SH-SY5Y (cell line): ENCODE results near the gene MAP3K6.

ENCODE experiments used
- GATA2 ChIP-seq: IDR thresholded peaks from 2 replicates; pipeline ENCODE4 v1.6.1; 2011; ENCODE audit warnings: mild to moderate bottlenecking, low read depth, low read length
- GATA3 ChIP-seq: IDR thresholded peaks from 2 replicates; pipeline ENCODE4 v1.6.1; 2011; ENCODE audit warnings: low read depth, mild to moderate bottlenecking, low read length, moderate library complexity

GRCh38 chr1:27398405-27399149 lies 31.8 kb upstream of the MAP3K6 start:
- no peak for TF ChIP-seq GATA2
- TF ChIP-seq GATA3: no peak
